T-helper 2 cell treated with Interferon-gamma antibody and Interleukin-4, amounts not matched to agents 5 μg/mL and 100 μg/mL, for 36 hours (primary cell): ENCODE results near the gene ETV2.

Experiments
- DNase-seq: peaks from one replicate; pipeline ENCODE4 v3.0.0; 2021; ENCODE audit warnings: low spot score
- H3K27ac Mint-ChIP-seq: one replicate; pipeline ENCODE4 v1.8.0; 2021; ENCODE audit warnings: mild to moderate bottlenecking, mixed read lengths
- H3K27me3 Mint-ChIP-seq: one replicate; pipeline ENCODE4 v1.8.0; 2021; ENCODE audit warnings: low read depth, mixed read lengths
- H3K36me3 Mint-ChIP-seq: one replicate; pipeline ENCODE4 v1.8.0; 2021; ENCODE audit warnings: low read depth, mixed read lengths
- H3K4me1 Mint-ChIP-seq: one replicate; pipeline ENCODE4 v1.8.0; 2021; ENCODE audit warnings: low read depth, mixed read lengths
- H3K4me3 Mint-ChIP-seq: one replicate; pipeline ENCODE4 v1.8.0; 2022; ENCODE audit warnings: mild to moderate bottlenecking, moderate library complexity, mixed read lengths
- H3K9me3 Mint-ChIP-seq: one replicate; pipeline ENCODE4 v1.8.0; 2021; ENCODE audit warnings: mixed read lengths

The ETV2 gene

DNA sequence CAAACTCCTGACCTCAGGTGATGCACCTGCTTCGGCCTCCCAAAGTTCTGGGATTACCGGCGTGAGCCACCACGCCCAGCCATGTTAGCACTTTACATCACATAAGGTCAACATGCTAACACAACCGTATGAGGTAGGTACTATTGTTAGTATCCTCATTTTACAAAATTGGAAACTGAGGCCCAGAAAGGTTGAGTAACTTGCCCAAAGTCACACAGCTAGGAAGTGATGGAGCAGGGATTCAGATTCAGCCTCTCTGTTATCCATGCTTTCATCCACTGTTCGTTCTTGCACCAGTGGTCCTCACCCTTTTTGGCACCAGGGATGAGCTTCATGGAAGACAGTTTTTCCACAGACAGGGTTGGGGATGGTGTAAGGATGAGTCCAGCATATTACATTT, 15.2 kb downstream of the ETV2 start:
- no peak overlapping the region for H3K27ac Mint-ChIP-seq
- peaks cover 9% of the 10 kb centered on the region for H3K4me1 Mint-ChIP-seq
- H3K9me3 Mint-ChIP-seq = no peaks in the 10 kb centered on the region
- H3K27me3 Mint-ChIP-seq = no peaks in the 10 kb centered on the region
- H3K36me3 Mint-ChIP-seq = peaks cover 40% of the 10 kb centered on the region
- H3K4me3 Mint-ChIP-seq = no peak overlapping the region
- no peak for DNase-seq

DNA sequence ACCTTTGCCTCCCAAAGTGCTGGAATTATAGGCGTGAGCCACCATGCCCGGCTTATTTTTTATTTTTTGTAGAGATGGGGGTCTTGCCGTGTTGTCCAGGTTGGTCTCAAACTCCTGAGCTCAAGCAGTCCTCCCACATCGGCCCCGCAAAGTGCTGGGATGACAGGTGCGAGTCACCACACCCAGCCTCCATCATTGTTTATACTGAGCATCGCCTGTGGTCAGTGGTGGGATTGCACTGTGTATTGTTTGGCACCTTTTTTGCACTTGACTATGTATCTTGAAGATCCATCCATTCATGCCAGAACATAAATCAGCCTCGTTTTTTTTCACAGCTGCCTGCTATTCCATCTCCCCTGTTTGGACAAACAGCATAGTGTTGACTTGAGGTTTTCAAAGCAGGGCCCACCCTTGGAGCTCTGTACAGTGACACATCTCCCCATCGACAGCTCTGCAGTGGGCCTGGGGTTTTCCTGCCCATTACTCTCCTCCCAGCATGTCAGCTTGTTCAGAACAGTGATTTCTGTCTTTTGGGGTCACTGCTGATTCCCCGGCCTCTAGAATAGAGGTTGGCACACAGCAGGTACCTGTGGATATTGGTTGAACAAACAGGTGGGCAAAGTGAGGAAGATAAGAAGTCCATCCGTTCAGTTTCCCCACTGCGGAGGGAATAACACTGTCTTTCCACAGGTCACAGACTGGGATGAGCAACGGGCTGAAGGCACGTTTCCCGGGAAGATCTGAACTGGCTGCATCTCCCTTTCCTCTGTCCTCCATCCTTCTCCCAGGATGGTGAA, 16.6 kb downstream of the ETV2 start:
- DNase-seq = no peak
- H3K36me3 Mint-ChIP-seq = peaks cover 35% of the 10 kb centered on the region
- peaks cover 7% of the 10 kb centered on the region for H3K4me1 Mint-ChIP-seq
- H3K9me3 Mint-ChIP-seq = no peaks in the 10 kb centered on the region
- no peaks in the 10 kb centered on the region for H3K27me3 Mint-ChIP-seq
- no peak overlapping the region for H3K4me3 Mint-ChIP-seq
- no peak overlapping the region for H3K27ac Mint-ChIP-seq

- H3K27ac Mint-ChIP-seq = no peak overlapping the region
Observed at GRCh38 chr19:35661995-35662340, 20.4 kb downstream of the ETV2 start.

DNA sequence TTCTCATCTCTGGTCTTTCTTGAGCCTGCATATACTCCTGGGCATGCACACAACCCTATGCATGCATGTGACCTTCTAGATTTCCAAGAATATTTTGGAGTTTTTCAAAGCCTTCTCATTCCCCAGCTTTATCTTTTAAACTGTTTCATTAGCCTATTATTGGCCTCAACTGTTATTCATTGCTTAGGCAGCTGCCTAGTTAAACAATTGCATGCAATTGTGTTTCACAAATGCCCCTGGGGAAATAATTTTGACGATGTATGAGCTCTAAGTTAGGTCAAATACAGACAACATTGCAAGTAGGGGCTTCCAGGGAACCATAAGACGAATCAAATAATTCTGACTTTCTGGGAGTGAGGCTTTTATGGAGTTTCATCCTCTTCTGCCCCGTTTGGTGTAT, 22.4 kb downstream of the ETV2 start:
- no peaks in the 10 kb centered on the region for H3K9me3 Mint-ChIP-seq
- peaks cover 2% of the 10 kb centered on the region for H3K27me3 Mint-ChIP-seq
- no peak overlapping the region for H3K27ac Mint-ChIP-seq
- DNase-seq = no peak
- H3K4me3 Mint-ChIP-seq = no peak overlapping the region
- H3K36me3 Mint-ChIP-seq = peaks cover 3% of the 10 kb centered on the region
- H3K4me1 Mint-ChIP-seq = no peaks in the 10 kb centered on the region

More at GRCh38 chr19:35661995-35662340, 20.4 kb downstream of the ETV2 start:
- Mint-ChIP-seq H3K36me3 (peaks cover 14% of the 10 kb centered on the region), H3K4me3 (no peak overlapping the region), H3K27me3 (no peaks in the 10 kb centered on the region), H3K9me3 (no peaks in the 10 kb centered on the region), H3K4me1 (peaks cover 3% of the 10 kb centered on the region)
- no peak for DNase-seq

- no peaks in the 10 kb centered on the region for H3K9me3 Mint-ChIP-seq
- H3K27me3 Mint-ChIP-seq = peaks cover 10% of the 10 kb centered on the region
- DNase-seq = no peak
- H3K4me3 Mint-ChIP-seq = no peak overlapping the region
- H3K4me1 Mint-ChIP-seq = peaks cover 4% of the 10 kb centered on the region
- H3K27ac Mint-ChIP-seq = no peak overlapping the region
- no peaks in the 10 kb centered on the region for H3K36me3 Mint-ChIP-seq
Observed at GRCh38 chr19:35665157-35665556, 23.6 kb downstream of the ETV2 start.

DNA sequence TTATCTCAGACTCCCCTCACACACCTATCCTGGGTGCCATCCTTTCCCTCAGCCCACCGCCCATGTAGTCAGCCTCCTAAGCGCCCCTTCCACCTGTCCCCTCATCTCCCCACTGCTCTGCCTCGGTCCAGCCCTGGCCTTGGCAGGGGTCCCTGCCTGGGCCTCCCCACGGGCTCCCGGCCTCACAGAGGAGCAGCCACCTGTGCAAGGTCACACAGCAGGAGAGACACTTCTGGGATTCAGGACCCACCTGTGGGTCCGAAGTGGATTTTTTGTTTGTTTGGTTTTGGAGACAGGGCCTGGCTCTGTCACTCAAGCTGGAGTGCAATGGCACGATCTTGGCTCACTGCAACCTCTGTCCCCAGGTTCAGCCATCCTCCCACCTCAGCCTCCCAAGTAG, 24.1 kb downstream of the ETV2 start:
- no peak for DNase-seq
- H3K27ac Mint-ChIP-seq = no peak overlapping the region
- H3K4me1 Mint-ChIP-seq = peaks cover 4% of the 10 kb centered on the region

GRCh38 chr19:35666251-35666913, 24.8 kb downstream of the ETV2 start, which contains the start of gene UPK1A:
Gene UPK1A, plus strand, starts transcription at chr19:35666517. Its CDS starts 296 bp downstream, at chr19:35666813.
- no peak within 1 kb of the TSS for H3K27ac Mint-ChIP-seq
- no peak for DNase-seq
- no peaks in the 10 kb centered on the region for H3K36me3 Mint-ChIP-seq
- peaks cover 15% of the 10 kb centered on the region for H3K27me3 Mint-ChIP-seq
- H3K4me3 Mint-ChIP-seq = no peak within 1 kb of the TSS
- no peaks in the 10 kb centered on the region for H3K9me3 Mint-ChIP-seq
- H3K4me1 Mint-ChIP-seq = peaks cover 4% of the 10 kb centered on the region

More for the DNA sequence above, 24.1 kb downstream of the ETV2 start:
- Mint-ChIP-seq H3K36me3 (no peaks in the 10 kb centered on the region), H3K27me3 (peaks cover 11% of the 10 kb centered on the region), H3K4me3 (no peak overlapping the region), H3K9me3 (no peaks in the 10 kb centered on the region)

- Mint-ChIP-seq H3K36me3 (no peaks in the 10 kb centered on the region), H3K4me1 (peaks cover 10% of the 10 kb centered on the region), H3K4me3 (no peak overlapping the region), H3K9me3 (no peaks in the 10 kb centered on the region), H3K27me3 (peaks cover 36% of the 10 kb centered on the region), H3K27ac (no peak overlapping the region)
- no peak for DNase-seq
Observed at GRCh38 chr19:35669566-35669965, 28.0 kb downstream of the ETV2 start.

DNA sequence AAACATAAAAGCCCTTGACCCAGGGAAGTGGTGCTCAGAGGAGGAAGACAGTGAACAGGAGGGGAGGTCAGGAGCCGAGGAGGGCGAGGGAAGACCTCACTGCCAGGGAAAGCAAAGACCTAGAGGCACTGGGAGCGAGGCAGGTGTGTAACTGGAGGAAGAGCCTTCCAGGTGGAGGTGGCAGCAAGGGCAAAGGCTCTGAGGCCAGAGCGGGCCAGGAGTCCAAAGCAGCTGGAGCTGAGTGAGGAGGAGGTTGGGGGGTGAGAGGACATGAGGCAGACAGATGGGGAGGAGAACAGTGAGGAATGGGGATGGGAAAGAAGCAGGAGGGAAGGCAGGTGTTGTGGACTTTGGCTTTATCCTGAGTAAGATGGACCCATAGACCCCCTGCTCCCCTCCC, 28.4 kb downstream of the ETV2 start:
- H3K9me3 Mint-ChIP-seq = no peaks in the 10 kb centered on the region
- no peak overlapping the region for H3K27ac Mint-ChIP-seq
- H3K4me1 Mint-ChIP-seq = peaks cover 10% of the 10 kb centered on the region
- H3K4me3 Mint-ChIP-seq = no peak overlapping the region
- peaks cover 37% of the 10 kb centered on the region for H3K27me3 Mint-ChIP-seq
- H3K36me3 Mint-ChIP-seq = no peaks in the 10 kb centered on the region
- no peak for DNase-seq

DNA sequence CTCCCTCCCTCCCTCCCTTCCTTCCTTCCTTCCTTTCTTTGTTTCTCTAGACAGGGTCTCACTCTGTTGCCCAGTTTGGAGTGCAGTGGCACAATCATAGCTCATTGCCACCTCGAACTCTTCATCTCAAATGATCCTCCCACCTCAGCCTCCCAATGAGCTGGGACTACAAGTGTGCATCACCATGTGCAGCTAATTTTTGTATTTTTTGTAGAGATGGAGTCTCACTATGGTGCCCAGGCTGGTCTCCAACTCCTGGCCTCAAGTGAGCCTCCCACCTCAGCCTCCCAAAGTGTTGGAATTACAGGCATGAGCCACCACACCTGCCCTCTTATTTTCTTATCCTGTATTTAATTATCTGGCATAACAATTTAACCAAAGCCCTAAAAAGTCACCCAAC, 29.1 kb downstream of the ETV2 start:
- Mint-ChIP-seq H3K27ac (no peak overlapping the region), H3K27me3 (peaks cover 37% of the 10 kb centered on the region)

DNA sequence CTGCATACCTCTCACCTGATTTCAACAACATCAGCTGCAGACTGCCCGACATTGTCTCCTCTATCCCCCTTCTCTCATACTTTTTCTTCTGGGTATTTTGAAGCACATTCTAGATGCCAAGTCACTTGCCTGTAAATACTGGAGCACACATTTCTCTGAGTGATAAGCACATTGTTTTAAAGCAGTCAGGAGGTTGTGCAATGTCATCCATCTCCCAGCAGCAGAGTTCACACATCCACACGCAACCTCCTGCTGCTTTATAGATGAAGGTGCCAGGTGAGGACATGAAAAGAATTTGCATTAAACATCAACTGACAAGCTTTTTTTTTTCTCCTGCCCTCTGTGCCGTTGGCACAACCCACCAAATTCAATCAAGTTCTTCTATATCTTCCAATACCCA, 30.3 kb downstream of the ETV2 start:
- no peak for DNase-seq
- Mint-ChIP-seq H3K4me1 (peaks cover 10% of the 10 kb centered on the region), H3K4me3 (no peak overlapping the region), H3K27me3 (peaks cover 40% of the 10 kb centered on the region), H3K36me3 (no peaks in the 10 kb centered on the region), H3K9me3 (no peaks in the 10 kb centered on the region), H3K27ac (no peak overlapping the region)

More for the DNA sequence above, 29.1 kb downstream of the ETV2 start:
- DNase-seq = no peak
- no peaks in the 10 kb centered on the region for H3K36me3 Mint-ChIP-seq
- H3K4me1 Mint-ChIP-seq = peaks cover 10% of the 10 kb centered on the region
- no peak overlapping the region for H3K4me3 Mint-ChIP-seq
- H3K9me3 Mint-ChIP-seq = no peaks in the 10 kb centered on the region

- Mint-ChIP-seq H3K4me1 (peaks cover 10% of the 10 kb centered on the region), H3K27me3 (peaks cover 40% of the 10 kb centered on the region), H3K36me3 (no peaks in the 10 kb centered on the region), H3K27ac (peak overlapping the region; percentile 6), H3K4me3 (peak overlapping the region; percentile 80), H3K9me3 (no peaks in the 10 kb centered on the region)
- peak; percentile 70 for DNase-seq
Observed at GRCh38 chr19:35673121-35673804, 31.7 kb downstream of the ETV2 start.

- H3K27me3 Mint-ChIP-seq = peaks cover 29% of the 10 kb centered on the region
- H3K9me3 Mint-ChIP-seq = no peaks in the 10 kb centered on the region
- H3K4me3 Mint-ChIP-seq = no peak overlapping the region
- no peaks in the 10 kb centered on the region for H3K36me3 Mint-ChIP-seq
- H3K27ac Mint-ChIP-seq = no peak overlapping the region
- no peak for DNase-seq
- H3K4me1 Mint-ChIP-seq = peaks cover 7% of the 10 kb centered on the region
Observed at GRCh38 chr19:35675589-35676140, 34.1 kb downstream of the ETV2 start.

GRCh38 chr19:35689836-35690235, 48.3 kb downstream of the ETV2 start:
- Mint-ChIP-seq H3K4me1 (peaks cover 8% of the 10 kb centered on the region), H3K27ac (no peak overlapping the region), H3K4me3 (no peak overlapping the region), H3K9me3 (no peaks in the 10 kb centered on the region), H3K27me3 (no peaks in the 10 kb centered on the region), H3K36me3 (no peaks in the 10 kb centered on the region)
- DNase-seq = no peak
